PC-3 (cell line): ENCODE measurements around the gene OPTC. TPM values are rescaled to one million over a fixed set of nuclear protein-coding genes. Genes with fewer than 3 reads are reported as not detected.

Source experiments
- ATAC-seq: fragments of 200-7000 bp; cut with Tn5 transposase; 2 replicates; pipeline ENCODE4 v1.9.1; 2020; ENCODE audit warnings: mild to moderate bottlenecking, moderate library complexity
- BruUV-seq: library from RNA; stranded (reverse); fragments of 400-500 nt; replicated peaks from 2 replicates; lab custom pipeline; 2021; lab: Mats Ljungman, UMichigan
- CTCF ChIA-PET: fragments of 300-600 bp; sonication (Branson Sonifier 250); formaldehyde crosslinking; loops from one replicate; lab custom pipeline; 2022; ENCODE audit warnings: antibody characterized with exemption; lab: Charles Lee
- POLR2A ChIA-PET: fragments of 300-600 bp; sonication (Branson Sonifier 250); formaldehyde crosslinking; loops from one replicate; lab custom pipeline; 2022; ENCODE audit warnings: antibody characterized with exemption; ENCODE audit not compliant: unreplicated experiment; lab: Charles Lee
- DNase-seq: peaks from one replicate; pipeline ENCODE4 v3.0.0-alpha.2; 2015
- H2AFZ ChIP-seq: fragments of 300-600 bp; sonication (generic); 2 replicates; pipeline ENCODE4 v1.6.0; 2016; ENCODE audit warnings: antibody characterized with exemption, low read length
- H3F3A ChIP-seq: fragments of 300-600 bp; sonication (generic); one replicate; pipeline ENCODE4 v1.6.0; 2017; ENCODE audit warnings: antibody characterized with exemption, low read length, control low read depth, mild to moderate bottlenecking; ENCODE audit not compliant: unreplicated experiment
- H3K27ac ChIP-seq: fragments of 300-600 bp; sonication (generic); 2 replicates; pipeline ENCODE4 v1.5.1; 2016; ENCODE audit warnings: mild to moderate bottlenecking, low read length
- H3K27me3 ChIP-seq: fragments of 300-600 bp; sonication (generic); 2 replicates; pipeline ENCODE4 v1.6.1; 2016; ENCODE audit warnings: low read length, mixed read lengths
- H3K36me3 ChIP-seq: fragments of 300-600 bp; sonication (generic); 2 replicates; pipeline ENCODE4 v1.6.1; 2016; ENCODE audit warnings: low read depth, mixed run types, low read length, mixed read lengths
- H3K4me1 ChIP-seq: fragments of 300-600 bp; sonication (generic); 2 replicates; pipeline ENCODE4 v1.5.1; 2016; ENCODE audit warnings: low read length; ENCODE audit not compliant: insufficient read depth
- H3K4me2 ChIP-seq: fragments of 300-600 bp; sonication (generic); 2 replicates; pipeline ENCODE4 v1.6.0; 2016; ENCODE audit warnings: low read length
- H3K4me3 ChIP-seq: fragments of 300-600 bp; sonication (generic); 2 replicates; pipeline ENCODE4 v1.5.1; 2016; ENCODE audit warnings: mild to moderate bottlenecking, low read length, mixed read lengths
- H3K79me2 ChIP-seq: fragments of 300-600 bp; sonication (generic); 2 replicates; pipeline ENCODE4 v1.6.1; 2017; ENCODE audit warnings: low read length, mixed read lengths
- H3K9ac ChIP-seq: fragments of 300-600 bp; sonication (generic); 2 replicates; pipeline ENCODE4 v1.6.0; 2016; ENCODE audit warnings: mild to moderate bottlenecking, low read length
- H3K9me2 ChIP-seq: fragments of 300-600 bp; sonication (generic); replicated peaks from 2 replicates; pipeline ENCODE4 v1.6.1; 2016; ENCODE audit warnings: mixed run types, low read length, mixed read lengths
- H3K9me3 ChIP-seq: fragments of 300-600 bp; sonication (generic); 2 replicates; pipeline ENCODE4 v1.6.1; 2016; ENCODE audit warnings: low read length, mixed read lengths
- H4K20me1 ChIP-seq: fragments of 300-600 bp; sonication (generic); 2 replicates; pipeline ENCODE4 v1.6.1; 2016; ENCODE audit warnings: low read length, mixed read lengths
- EZH2 ChIP-seq: fragments of 300-600 bp; sonication (generic); IDR thresholded peaks from one replicate; pipeline ENCODE4 v1.6.1; 2017; ENCODE audit warnings: antibody characterized with exemption, mild to moderate bottlenecking, low read length; ENCODE audit not compliant: unreplicated experiment
- EZH2phosphoT487 ChIP-seq: fragments of 300-600 bp; sonication (generic); IDR thresholded peaks from 2 replicates; pipeline ENCODE4 v1.6.1; 2018; ENCODE audit warnings: mild to moderate bottlenecking, antibody characterized with exemption, low read length, borderline replicate concordance
- intact Hi-C: fragments of 100-400 bp; cut with micrococcal nuclease; formaldehyde crosslinking; loops from 2 replicates; pipeline ENCODE4 v1.9.0; 2023
- total RNA-seq: library from RNA; depleted of rRNA; stranded (reverse); fragments of >200 nt; gene quantifications from 2 replicates; pipeline ENCODE4 v1.2.3, GENCODE V29; 2014
- TF ChIP-seq, protein P1 (sequence below): fragments of 300-600 bp; sonication (generic); conservative IDR thresholded peaks from 2 replicates; pipeline ENCODE4 v1.5.1; 2017; ENCODE audit warnings: antibody characterized with exemption, low read depth, mild to moderate bottlenecking, low read length

Gene OPTC
- total RNA-seq, 1 experiment from 2014 or later = not detected

DNA sequence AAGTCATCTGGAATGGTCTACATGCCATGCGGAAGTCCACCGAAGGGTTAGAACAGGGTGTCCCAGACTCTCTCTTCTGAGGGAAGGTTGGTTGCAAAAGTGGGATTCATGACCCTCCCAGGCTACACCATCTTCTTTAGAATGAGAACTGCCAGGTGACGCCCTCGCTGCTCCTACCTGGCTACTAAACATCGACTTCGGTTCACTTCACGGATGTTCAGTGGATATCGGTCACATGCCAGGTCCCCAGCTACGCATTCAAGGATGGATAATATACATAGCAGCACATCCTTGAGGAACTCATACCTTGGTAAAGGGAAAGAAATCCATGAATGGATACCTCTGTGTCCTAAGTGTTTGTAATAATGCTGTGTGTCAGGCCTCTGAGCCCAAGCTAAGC lies 3.3 kb upstream of the OPTC start:
- ChIA-PET CTCF (interaction anchor here (0.7 kb wide), 1 partner anchor 210 kb away, joined by 4 read pairs; no protein-coding TSS in a partner anchor), POLR2A (no interaction called here)
- Histone ChIP-seq H3K4me2 (no peak overlapping the region), H3K9me2 (no peaks in the 10 kb centered on the region), H2AFZ (no peak overlapping the region), H3F3A (no peaks in the 10 kb centered on the region), H3K27ac (no peak overlapping the region), H3K27me3 (no peaks in the 10 kb centered on the region), H3K4me3 (no peak overlapping the region), H3K4me1 (no peaks in the 10 kb centered on the region), H4K20me1 (no peaks in the 10 kb centered on the region), H3K9me3 (no peaks in the 10 kb centered on the region), H3K9ac (no peak overlapping the region), H3K79me2 (no peaks in the 10 kb centered on the region), H3K36me3 (no peaks in the 10 kb centered on the region)
- intact Hi-C loops = no loop called here
- TF ChIP-seq EZH2 = no peak
- ATAC-seq (no peak), DNase-seq (no peak)
- no TSS peak for BruUV-seq

DNA sequence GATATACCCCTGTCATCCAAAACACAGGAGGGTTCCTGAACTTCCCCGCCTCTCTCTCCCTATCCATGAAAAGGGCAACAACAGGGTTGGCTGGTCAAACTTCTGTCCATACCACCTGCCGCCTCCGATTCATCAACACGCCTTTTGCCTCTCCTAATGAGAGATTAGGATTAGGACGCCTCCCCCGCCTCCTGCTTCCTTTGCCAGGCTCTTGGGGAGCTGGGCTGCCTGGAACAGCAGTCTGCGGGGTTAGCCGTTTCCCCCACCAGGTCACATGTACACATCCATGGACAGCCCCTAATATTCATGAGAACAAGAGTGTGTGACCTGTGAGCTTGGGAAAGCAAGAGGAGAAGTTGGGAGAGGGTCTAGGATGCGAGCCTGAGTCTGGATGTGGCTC lies 2.3 kb upstream of the OPTC start:
- Histone ChIP-seq H4K20me1 (no peaks in the 10 kb centered on the region), H3K4me2 (no peak overlapping the region), H3K4me3 (no peak overlapping the region), H3F3A (no peaks in the 10 kb centered on the region), H3K9ac (no peak overlapping the region), H3K36me3 (no peaks in the 10 kb centered on the region), H3K27ac (no peak overlapping the region), H3K9me2 (no peaks in the 10 kb centered on the region), H3K9me3 (no peaks in the 10 kb centered on the region), H2AFZ (no peak overlapping the region), H3K4me1 (no peaks in the 10 kb centered on the region), H3K27me3 (no peaks in the 10 kb centered on the region), H3K79me2 (no peaks in the 10 kb centered on the region)
- DNase-seq = no peak
- CTCF ChIA-PET = no interaction called here
- no TSS peak for BruUV-seq
- ATAC-seq = no peak
- no peak for TF ChIP-seq EZH2
- TF ChIP-seq, protein P1, sequence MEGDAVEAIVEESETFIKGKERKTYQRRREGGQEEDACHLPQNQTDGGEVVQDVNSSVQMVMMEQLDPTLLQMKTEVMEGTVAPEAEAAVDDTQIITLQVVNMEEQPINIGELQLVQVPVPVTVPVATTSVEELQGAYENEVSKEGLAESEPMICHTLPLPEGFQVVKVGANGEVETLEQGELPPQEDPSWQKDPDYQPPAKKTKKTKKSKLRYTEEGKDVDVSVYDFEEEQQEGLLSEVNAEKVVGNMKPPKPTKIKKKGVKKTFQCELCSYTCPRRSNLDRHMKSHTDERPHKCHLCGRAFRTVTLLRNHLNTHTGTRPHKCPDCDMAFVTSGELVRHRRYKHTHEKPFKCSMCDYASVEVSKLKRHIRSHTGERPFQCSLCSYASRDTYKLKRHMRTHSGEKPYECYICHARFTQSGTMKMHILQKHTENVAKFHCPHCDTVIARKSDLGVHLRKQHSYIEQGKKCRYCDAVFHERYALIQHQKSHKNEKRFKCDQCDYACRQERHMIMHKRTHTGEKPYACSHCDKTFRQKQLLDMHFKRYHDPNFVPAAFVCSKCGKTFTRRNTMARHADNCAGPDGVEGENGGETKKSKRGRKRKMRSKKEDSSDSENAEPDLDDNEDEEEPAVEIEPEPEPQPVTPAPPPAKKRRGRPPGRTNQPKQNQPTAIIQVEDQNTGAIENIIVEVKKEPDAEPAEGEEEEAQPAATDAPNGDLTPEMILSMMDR = no peak
- no peak for TF ChIP-seq EZH2phosphoT487
- intact Hi-C loops = no loop called here
- POLR2A ChIA-PET = no interaction called here

DNA sequence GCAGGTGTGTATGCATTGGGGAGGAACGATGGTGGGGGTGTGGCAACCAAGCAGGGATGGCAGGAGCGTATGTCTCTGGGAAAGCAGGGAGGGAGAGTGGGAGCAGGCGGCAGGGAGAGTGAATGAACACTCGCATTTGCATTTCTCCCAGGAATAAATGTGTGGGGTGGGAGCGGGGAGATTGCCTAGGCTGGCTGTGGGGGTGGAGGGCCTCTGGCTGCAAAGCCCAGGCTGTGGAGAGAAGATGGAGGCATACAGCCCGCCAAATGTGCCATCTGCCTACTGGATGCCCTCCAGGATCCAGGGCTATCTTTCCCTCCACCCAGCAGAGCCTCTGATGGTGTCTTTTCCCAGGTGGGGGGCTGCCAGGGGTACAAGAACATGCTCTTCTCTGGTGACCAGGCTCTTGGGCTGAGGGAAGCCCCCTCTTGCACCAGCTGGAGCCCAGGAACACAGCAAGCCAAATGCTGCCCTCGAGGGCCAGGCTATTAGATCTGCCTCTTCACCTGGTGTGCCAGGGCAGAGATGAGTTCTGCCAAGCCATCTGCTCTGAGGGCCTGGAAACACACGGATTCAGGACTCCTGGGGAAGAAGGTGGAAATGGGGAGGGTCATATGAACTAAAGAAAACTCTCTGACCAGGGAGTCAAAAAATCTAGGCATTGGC lies 1.7 kb upstream of the OPTC start:
- H3K4me2 ChIP-seq = no peak overlapping the region
- H2AFZ ChIP-seq = no peak overlapping the region
- no peaks in the 10 kb centered on the region for H3K27me3 ChIP-seq
- H3K79me2 ChIP-seq = no peaks in the 10 kb centered on the region
- no peak overlapping the region for H3K9ac ChIP-seq
- no peaks in the 10 kb centered on the region for H3K9me3 ChIP-seq
- TF ChIP-seq EZH2phosphoT487 (no peak), EZH2 (no peak)
- TF ChIP-seq, protein P1 = no peak
- POLR2A ChIA-PET = no interaction called here
- CTCF ChIA-PET = no interaction called here
- H3K27ac ChIP-seq = no peak overlapping the region
- H3K36me3 ChIP-seq = no peaks in the 10 kb centered on the region
- no peak for ATAC-seq
- no peak for DNase-seq
- intact Hi-C loops = no loop called here
- no peak overlapping the region for H3K4me3 ChIP-seq
- no peaks in the 10 kb centered on the region for H3K4me1 ChIP-seq
- H3K9me2 ChIP-seq = no peaks in the 10 kb centered on the region
- H4K20me1 ChIP-seq = no peaks in the 10 kb centered on the region
- no peaks in the 10 kb centered on the region for H3F3A ChIP-seq
- BruUV-seq = no TSS peak
